CD14-positive monocyte (primary cell): ENCODE measurements around the gene ANKRD13A. TPM values are rescaled to one million over a fixed set of nuclear protein-coding genes. Genes with fewer than 3 reads are reported as not detected.

Source experiments
- DNase-seq, 3 donors: peaks; one replicate each; pipeline ENCODE4 v3.0.0-alpha.2; 2011 to 2022
- H2AFZ ChIP-seq: 2 replicates; pipeline ENCODE4 v1.6.0; 2012; ENCODE audit warnings: mild to moderate bottlenecking, low read depth, low read length, inconsistent platforms; ENCODE audit not compliant: insufficient read depth, poor library complexity, severe bottlenecking
- H3K27ac ChIP-seq, 2 donors: 1 replicate in 1 of 2; 2 replicates in 1 of 2; pipeline ENCODE4 v1.5.1; 2012 to 2013; ENCODE audit warnings: low read length in 2 of 2, control low read depth in 1 of 2, inconsistent platforms in 1 of 2, low read depth in 1 of 2, mild to moderate bottlenecking in 1 of 2
- H3K27me3 ChIP-seq, 2 donors: one replicate each; pipeline versions ENCODE4 v1.6.0 to v1.6.1; 2011 to 2013; ENCODE audit warnings: low read length in 2 of 2; ENCODE audit not compliant: control insufficient read depth in 2 of 2, insufficient read depth in 2 of 2
- H3K36me3 ChIP-seq, 2 donors: replicated peaks in 1 of 2; 1 replicate in 1 of 2; 2 replicates in 1 of 2; pipeline versions ENCODE4 v1.5.1 to v1.6.1; 2012 to 2013; ENCODE audit warnings: low read length in 2 of 2, control low read depth in 1 of 2, inconsistent platforms in 1 of 2, mild to moderate bottlenecking in 1 of 2; ENCODE audit not compliant: insufficient read depth in 2 of 2, control insufficient read depth in 1 of 2
- H3K4me1 ChIP-seq, 2 donors: 1 replicate in 1 of 2; 2 replicates in 1 of 2; pipeline versions ENCODE4 v1.5.1 to v1.6.1; 2012 to 2013; ENCODE audit warnings: low read length in 2 of 2, control low read depth in 1 of 2, inconsistent platforms in 1 of 2, mild to moderate bottlenecking in 1 of 2, moderate library complexity in 1 of 2; ENCODE audit not compliant: insufficient read depth in 2 of 2, control insufficient read depth in 1 of 2
- H3K4me2 ChIP-seq: replicated peaks from 2 replicates; pipeline ENCODE3; 2012; ENCODE audit warnings: low read length, moderate library complexity, mild to moderate bottlenecking; ENCODE audit not compliant: poor library complexity, severe bottlenecking; ENCODE audit errors: extremely low read depth
- H3K4me3 ChIP-seq, 3 experiments: fragments of 200-600 bp in 1 of 3; sonication (generic) in 1 of 3; replicated peaks in 1 of 3; 1 replicate in 2 of 3; 2 replicates in 1 of 3; pipeline ENCODE4 v1.5.1; 2011 to 2013; ENCODE audit warnings: low read length in 3 of 3, mild to moderate bottlenecking in 3 of 3, control low read depth in 2 of 3, low read depth in 2 of 3, inconsistent platforms in 1 of 3, moderate library complexity in 1 of 3
- H3K79me2 ChIP-seq: 2 replicates; pipeline ENCODE4 v1.6.0; 2012; ENCODE audit warnings: mild to moderate bottlenecking, control low read depth, inconsistent platforms, low read length, moderate library complexity; ENCODE audit not compliant: insufficient read depth
- H3K9ac ChIP-seq: 2 replicates; pipeline ENCODE4 v1.6.0; 2017; ENCODE audit warnings: low read length, mild to moderate bottlenecking; ENCODE audit not compliant: insufficient read depth, poor library complexity, severe bottlenecking
- H3K9me3 ChIP-seq, 2 donors: replicated peaks in 1 of 2; 1 replicate in 1 of 2; 2 replicates in 1 of 2; pipeline versions ENCODE4 v1.5.1 to v1.6.1; 2012 to 2013; ENCODE audit warnings: low read length in 2 of 2, control low read depth in 1 of 2; ENCODE audit not compliant: control insufficient read depth in 1 of 2, insufficient read depth in 1 of 2
- H4K20me1 ChIP-seq: 2 replicates; pipeline ENCODE4 v1.6.0; 2012; ENCODE audit warnings: mild to moderate bottlenecking, low read length, control low read depth, moderate library complexity; ENCODE audit not compliant: insufficient read depth
- H3K27ac Mint-ChIP-seq, 7 donors: one replicate each; pipeline ENCODE4 v1.8.0; 2020; ENCODE audit warnings: mild to moderate bottlenecking in 7 of 7, mixed read lengths in 7 of 7, moderate library complexity in 6 of 7, inconsistent platforms in 2 of 7
- H3K27me3 Mint-ChIP-seq, 3 donors: one replicate each; pipeline ENCODE4 v1.8.0; 2021 to 2022; ENCODE audit warnings: low read depth in 3 of 3, mild to moderate bottlenecking in 3 of 3, mixed read lengths in 3 of 3, moderate library complexity in 3 of 3, inconsistent platforms in 1 of 3
- H3K36me3 Mint-ChIP-seq, 2 donors: one replicate each; pipeline ENCODE4 v1.8.0; 2020; ENCODE audit warnings: mixed read lengths in 2 of 2, inconsistent platforms in 1 of 2, mild to moderate bottlenecking in 1 of 2
- H3K4me1 Mint-ChIP-seq: one replicate; pipeline ENCODE4 v1.8.0; 2020; ENCODE audit warnings: mild to moderate bottlenecking, mixed read lengths
- H3K4me3 Mint-ChIP-seq, 2 donors: one replicate each; pipeline ENCODE4 v1.8.0; 2020; ENCODE audit warnings: mild to moderate bottlenecking in 2 of 2, mixed read lengths in 2 of 2, moderate library complexity in 1 of 2
- H3K9me3 Mint-ChIP-seq, 7 donors: one replicate each; pipeline ENCODE4 v1.8.0; 2020 to 2022; ENCODE audit warnings: mixed read lengths in 7 of 7, mild to moderate bottlenecking in 6 of 7, moderate library complexity in 6 of 7, inconsistent platforms in 2 of 7
- CTCF ChIP-seq: fragments of 200-600 bp; IDR thresholded peaks from one replicate; pipeline ENCODE4 v1.8.0; 2022; ENCODE audit warnings: antibody characterized with exemption, mild to moderate bottlenecking
- WGBS: methylation state at CpG from one replicate; pipeline ENCODE4 v1.1.5; 2013; ENCODE audit warnings: missing lambda C conversion rate; ENCODE audit not compliant: insufficient coverage; 5-methylcytosine and 5-hydroxymethylcytosine counted together
- intact Hi-C, 2 donors: fragments of 100-400 bp; cut with micrococcal nuclease; formaldehyde crosslinking; loops; one replicate each; pipeline versions ENCODE4 v1.15.0 to v1.15.1; 2023
- polyA plus RNA-seq, 3 donors: library from polyadenylated mRNA; depleted of rRNA in 1 of 3; unstranded in 2 of 3; stranded (reverse) in 1 of 3; fragments of 300-500 nt in 2 of 3; fragments of >200 nt in 1 of 3; fragmentation: Illumina TruSeq in 2 of 3; gene quantifications; 1 replicate in 2 of 3; 2 replicates in 1 of 3; pipeline ENCODE4 v1.2.3, GENCODE V29; 2012 to 2021

The ANKRD13A gene
- polyA plus RNA-seq, 3 donors, result 42.8 to 89.3 (median 46.8) TPM

GRCh38 chr12:109991586-109991985, 7.6 kb upstream of the ANKRD13A start:
- Mint-ChIP-seq H3K4me3 (no peak overlapping the region), H3K27ac (peak overlapping the region in 3 of 7 donors; percentile 27 to 73 (median 64)), H3K9me3 (no peaks in the 10 kb centered on the region), H3K4me1 (peaks cover 28% of the 10 kb centered on the region), H3K27me3 (no peaks in the 10 kb centered on the region), H3K36me3 (peaks cover 45 to 59% of the 10 kb centered on the region in 2 donors)
- Histone ChIP-seq H3K27me3 (no peaks in the 10 kb centered on the region), H3K27ac (peak overlapping the region in 1 of 2 donors; percentile 47), H2AFZ (no peak overlapping the region), H4K20me1 (peaks cover 85% of the 10 kb centered on the region), H3K4me1 (peaks cover 25 to 27% of the 10 kb centered on the region in 2 donors), H3K79me2 (peaks cover 93% of the 10 kb centered on the region), H3K9ac (no peak overlapping the region), H3K4me3 (no peak overlapping the region), H3K36me3 (peaks cover 50 to 61% of the 10 kb centered on the region in 2 donors), H3K4me2 (no peak overlapping the region), H3K9me3 (no peaks in the 10 kb centered on the region)
- WGBS, result 89% methylated on average over 1 of the region's 5 CpGs
- intact Hi-C loops, result no loop called here
- TF ChIP-seq CTCF, result no peak
- DNase-seq, result no peak

- H3K36me3 Mint-ChIP-seq, result peaks cover 38 to 48% of the 10 kb centered on the region in 2 donors
- peaks cover 38 to 52% of the 10 kb centered on the region in 2 donors for H3K36me3 ChIP-seq
- peak overlapping the region in 1 of 2 donors; percentile 96 for H3K27ac ChIP-seq
- no peak for DNase-seq
- peak overlapping the region; percentile 1 to 79 (median 35) for H3K27ac Mint-ChIP-seq
- H4K20me1 ChIP-seq, result peaks cover 73% of the 10 kb centered on the region
- H3K9me3 Mint-ChIP-seq, result no peaks in the 10 kb centered on the region
- intact Hi-C loops, result no loop called here
- no peaks in the 10 kb centered on the region for H3K9me3 ChIP-seq
- no peak for TF ChIP-seq CTCF
- H3K27me3 Mint-ChIP-seq, result no peaks in the 10 kb centered on the region
- no peak overlapping the region for H2AFZ ChIP-seq
- WGBS, result no CpG with 5 or more reads among the region's 2 CpGs
- H3K4me1 ChIP-seq, result peaks cover 37 to 42% of the 10 kb centered on the region in 2 donors
- H3K79me2 ChIP-seq, result peaks cover 88% of the 10 kb centered on the region
- H3K4me1 Mint-ChIP-seq, result peaks cover 39% of the 10 kb centered on the region
- H3K4me2 ChIP-seq, result peak overlapping the region; percentile 85
- no peak overlapping the region for H3K4me3 ChIP-seq
- no peak overlapping the region for H3K9ac ChIP-seq
- no peak overlapping the region for H3K4me3 Mint-ChIP-seq
- H3K27me3 ChIP-seq, result no peaks in the 10 kb centered on the region
These were observed 6.1 kb upstream of the ANKRD13A start for GRCh38 chr12:109993091-109993490.
